Tibial artery (tissue), 4 donors: ENCODE results near the gene GYG2.
"Not testable (repeated sequence)": the region's sequence is repeated elsewhere in the genome, so short reads cannot be mapped to it uniquely, and the experiment has no call there.

Experiments used
- DNase-seq, 2 donors: peaks; one replicate each; pipeline ENCODE4 v3.0.0-alpha.2; 2019
- H3K27ac ChIP-seq, 2 donors: fragments of 200-600 bp; sonication (generic) in 1 of 2; 1 replicate in 1 of 2; 2 replicates in 1 of 2; pipeline ENCODE4 v1.5.1; 2018 to 2019; ENCODE audit warnings: mild to moderate bottlenecking in 1 of 2
- H3K27me3 ChIP-seq, 2 donors: fragments of 200-600 bp; sonication (generic) in 1 of 2; one replicate each; pipeline versions ENCODE4 v1.5.1 to v1.6.0; 2016 to 2019
- H3K36me3 ChIP-seq, 3 donors: fragments of 200-600 bp; sonication (generic) in 2 of 3; one replicate each; pipeline ENCODE4 v1.5.1; 2016 to 2019; ENCODE audit warnings: mild to moderate bottlenecking in 2 of 3
- H3K4me1 ChIP-seq, 4 donors: fragments of 200-600 bp; sonication (generic) in 2 of 4; 1 replicate in 3 of 4; 2 replicates in 1 of 4; pipeline ENCODE4 v1.5.1; 2016 to 2019
- H3K4me3 ChIP-seq, 2 donors: fragments of 200-600 bp; sonication (generic) in 1 of 2; 1 replicate in 1 of 2; 2 replicates in 1 of 2; pipeline ENCODE4 v1.5.1; 2018 to 2019; ENCODE audit warnings: mild to moderate bottlenecking in 2 of 2
- H3K9me3 ChIP-seq, 3 donors: fragments of 200-600 bp; sonication (generic) in 1 of 3; one replicate each; pipeline ENCODE4 v1.5.1; 2016 to 2019
- CTCF ChIP-seq, 2 experiments: fragments of 200-600 bp in 1 of 2; fragments of 450-650 bp in 1 of 2; IDR thresholded peaks; one replicate each; pipeline ENCODE4 v1.5.1; 2017 to 2019; ENCODE audit warnings: antibody characterized with exemption in 2 of 2, mild to moderate bottlenecking in 1 of 2, moderate library complexity in 1 of 2
- intact Hi-C: fragments of 100-400 bp; cut with DNase I; formaldehyde crosslinking; loops from one replicate; pipeline ENCODE4 v1.15.0; 2023; ENCODE audit warnings: low total_unique reads

The GYG2 gene

DNA sequence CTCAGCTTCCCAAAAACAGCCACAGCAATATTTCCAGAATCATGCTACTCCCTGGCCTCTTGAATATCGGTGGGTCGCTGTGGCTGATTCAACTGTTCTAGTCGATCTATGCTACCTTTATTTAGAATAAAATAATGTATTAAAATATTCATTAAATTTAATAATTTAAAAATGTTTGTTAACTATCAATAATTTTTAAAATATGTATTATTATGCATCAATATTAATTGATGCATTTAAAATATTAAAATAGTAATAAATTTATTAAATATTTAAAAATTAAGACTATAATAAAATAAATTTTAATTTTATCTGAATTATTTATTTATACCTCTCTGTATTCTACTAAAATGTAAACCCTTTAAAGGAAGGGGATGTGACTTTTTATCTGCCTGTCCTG lies 81.4 kb downstream of the GYG2 start:
- Histone ChIP-seq H3K36me3 (peaks cover 3 to 75% (median 12%) of the 10 kb centered on the region in 3 donors), H3K27me3 (no peaks in the 10 kb centered on the region), H3K27ac (no peak overlapping the region), H3K4me1 (no peaks in the 10 kb centered on the region), H3K4me3 (no peak overlapping the region), H3K9me3 (peaks cover 0 to 4% (median 0%) of the 10 kb centered on the region in 3 donors)
- intact Hi-C loops, result no loop called here
- no peak for TF ChIP-seq CTCF (IDR thresholded peaks at IDR 0.05)
- DNase-seq, result no peak

DNA sequence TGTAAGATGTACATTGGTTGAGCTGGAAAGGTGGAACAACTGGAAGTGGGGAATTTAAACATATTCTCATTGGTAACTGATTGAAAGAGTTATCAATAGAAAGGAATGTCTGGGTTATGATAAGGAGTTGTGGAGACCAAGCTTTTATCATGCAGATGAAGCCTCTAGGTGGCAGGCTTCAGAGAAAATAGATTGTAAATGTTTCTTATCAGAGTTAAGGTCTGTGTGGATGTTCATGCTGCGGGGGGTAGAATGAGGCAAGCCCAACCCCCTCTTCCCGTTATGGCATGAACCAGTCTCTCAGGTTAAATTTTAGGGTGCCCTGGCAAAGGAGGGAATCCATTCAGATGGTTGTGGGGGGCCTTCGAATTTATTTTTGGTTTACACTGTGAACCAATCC lies 84.4 kb downstream of the GYG2 start:
- Histone ChIP-seq H3K4me3 (no peak overlapping the region), H3K27ac (no peak overlapping the region), H3K36me3 (peaks cover 0 to 73% (median 33%) of the 10 kb centered on the region in 3 donors), H3K27me3 (no peaks in the 10 kb centered on the region), H3K9me3 (no peaks in the 10 kb centered on the region), H3K4me1 (no peaks in the 10 kb centered on the region)
- no peak for DNase-seq
- intact Hi-C loops, result no loop called here
- no peak for TF ChIP-seq CTCF (IDR thresholded peaks at IDR 0.05)

DNA sequence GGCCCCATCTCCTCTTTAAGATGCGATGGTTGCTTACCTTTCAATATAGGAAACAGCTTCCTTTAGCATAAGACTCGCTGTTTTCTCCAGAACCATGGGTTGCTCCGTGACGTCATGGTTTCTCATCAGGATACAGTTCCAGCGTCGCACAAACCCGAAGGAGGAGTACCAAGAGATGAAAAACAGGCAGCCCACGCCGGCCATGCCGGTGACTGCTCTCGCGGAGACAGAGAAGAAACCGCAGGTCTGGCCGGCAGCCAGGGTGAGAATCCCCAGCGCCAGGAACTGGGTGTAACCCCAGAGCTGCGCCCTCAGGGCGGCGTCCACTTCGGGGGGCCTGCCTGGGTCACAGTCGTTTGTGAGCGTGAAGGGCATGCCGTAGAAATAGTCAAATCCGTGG lies 89.0 kb downstream of the GYG2 start:
- H3K27ac ChIP-seq, result no peak overlapping the region
- no peak overlapping the region for H3K4me3 ChIP-seq
- no peaks in the 10 kb centered on the region for H3K27me3 ChIP-seq
- H3K4me1 ChIP-seq, result no peaks in the 10 kb centered on the region
- H3K9me3 ChIP-seq, result no peaks in the 10 kb centered on the region
- TF ChIP-seq CTCF (IDR thresholded peaks at IDR 0.05), result no peak
- intact Hi-C loops, result no loop called here
- no peak for DNase-seq
- peaks cover 0 to 90% (median 49%) of the 10 kb centered on the region in 3 donors for H3K36me3 ChIP-seq

DNA sequence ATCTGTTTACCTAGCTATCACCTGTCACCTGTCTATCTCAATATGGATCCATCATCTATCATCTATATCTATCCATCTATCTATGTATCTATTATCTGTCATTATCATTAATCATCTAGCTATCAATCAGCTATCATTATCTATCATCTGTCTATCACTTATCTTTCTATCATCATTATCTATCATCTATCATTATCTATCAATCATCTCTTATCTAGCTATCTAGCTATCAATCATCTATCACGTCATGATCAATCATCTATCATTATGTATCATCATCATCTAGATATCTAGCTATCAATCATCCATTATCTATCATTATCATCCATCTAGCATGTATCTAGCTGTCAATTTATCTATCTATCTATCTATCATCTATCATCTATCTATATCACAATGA lies 92.5 kb downstream of the GYG2 start:
- intact Hi-C loops, result no loop called here
- no peak for DNase-seq

GRCh38 chrX:2921750-2922149 lies 93.0 kb downstream of the GYG2 start:
- no peaks in the 10 kb centered on the region for H3K27me3 ChIP-seq
- TF ChIP-seq CTCF (IDR thresholded peaks at IDR 0.05), result no peak
- peaks cover 0 to 74% (median 31%) of the 10 kb centered on the region in 3 donors for H3K36me3 ChIP-seq
- H3K9me3 ChIP-seq, result no peaks in the 10 kb centered on the region
- intact Hi-C loops, result no loop called here
- H3K4me3 ChIP-seq, result no peak overlapping the region
- H3K4me1 ChIP-seq, result no peaks in the 10 kb centered on the region
- H3K27ac ChIP-seq, result no peak overlapping the region
- no peak for DNase-seq

More for the DNA sequence above, 92.5 kb downstream of the GYG2 start:
- Histone ChIP-seq H3K4me3 (no peak overlapping the region), H3K4me1 (no peaks in the 10 kb centered on the region), H3K9me3 (no peaks in the 10 kb centered on the region), H3K27ac (no peak overlapping the region), H3K36me3 (peaks cover 0 to 78% (median 37%) of the 10 kb centered on the region in 3 donors), H3K27me3 (no peaks in the 10 kb centered on the region)
- TF ChIP-seq CTCF (IDR thresholded peaks at IDR 0.05), result no peak

DNA sequence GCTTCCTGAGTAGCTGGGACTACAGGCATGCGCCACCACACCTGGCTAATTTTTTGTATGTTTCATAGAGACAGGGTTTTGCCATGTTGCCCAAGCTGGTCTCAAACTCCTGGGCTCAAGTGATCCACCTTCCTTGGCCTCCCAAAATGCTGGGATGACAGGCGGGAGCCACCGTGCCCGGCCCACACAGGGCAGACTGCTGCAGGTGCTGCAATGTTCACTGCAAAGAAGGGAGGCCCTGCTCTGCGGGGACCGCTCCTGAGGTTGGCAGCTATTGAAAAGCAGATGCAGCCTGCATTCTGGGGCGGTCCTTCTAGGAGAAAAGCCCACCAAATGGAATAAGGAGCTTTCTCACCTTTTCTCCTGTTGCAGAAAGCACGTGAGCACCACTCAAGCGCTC lies 95.4 kb downstream of the GYG2 start:
- intact Hi-C loops, result no loop called here
- no peak for TF ChIP-seq CTCF (IDR thresholded peaks at IDR 0.05)
- Histone ChIP-seq H3K4me1 (peaks cover 0 to 5% (median 0%) of the 10 kb centered on the region in 4 donors), H3K27me3 (no peaks in the 10 kb centered on the region), H3K9me3 (no peaks in the 10 kb centered on the region), H3K4me3 (no peak overlapping the region), H3K27ac (no peak overlapping the region), H3K36me3 (peaks cover 0 to 55% (median 14%) of the 10 kb centered on the region in 3 donors)
- no peak for DNase-seq

DNA sequence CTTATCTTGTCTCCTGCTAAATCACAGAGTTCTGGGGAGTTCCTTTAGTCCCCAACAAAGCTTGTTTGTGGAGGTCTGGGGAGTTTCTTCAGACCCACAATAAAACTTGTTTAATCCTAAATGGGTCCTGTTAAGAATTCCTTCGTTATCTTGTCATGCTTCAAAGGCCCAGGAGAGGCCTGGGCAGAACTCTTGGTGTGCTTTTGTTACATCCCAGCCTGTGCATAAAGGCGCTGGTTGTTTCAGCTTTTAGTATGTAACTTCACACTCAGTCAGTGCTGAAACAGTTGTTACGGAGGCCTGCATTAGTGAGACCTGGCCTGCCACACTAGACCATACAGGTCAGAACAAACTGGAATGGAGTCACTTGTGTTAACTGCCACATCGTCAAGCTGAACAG lies 97.5 kb downstream of the GYG2 start:
- DNase-seq, H3K4me1 ChIP-seq, H3K4me3 ChIP-seq, H3K27ac ChIP-seq, H3K27me3 ChIP-seq, intact Hi-C loops: not testable (repeated sequence)
- Histone ChIP-seq H3K36me3 (peaks cover 0 to 34% (median 0%) of the 10 kb centered on the region in 3 donors), H3K9me3 (peaks cover 0 to 10% (median 2%) of the 10 kb centered on the region in 3 donors)
